Panc1 (cell line): ENCODE measurements around the gene TMOD2. TPM values are rescaled to one million over a fixed set of nuclear protein-coding genes. Genes with fewer than 3 reads are reported as not detected.

Source experiments
- ATAC-seq: fragments of 200-7000 bp; cut with Tn5 transposase; 2 replicates; pipeline ENCODE4 v1.9.1; 2020; ENCODE audit warnings: mild to moderate bottlenecking, moderate library complexity
- BruUV-seq: library from RNA; stranded (reverse); fragments of 400-500 nt; replicated peaks from 2 replicates; lab custom pipeline; 2021; lab: Mats Ljungman, UMichigan
- CTCF ChIA-PET: fragments of 300-600 bp; sonication (Branson Sonifier 250); formaldehyde crosslinking; loops from one replicate; lab custom pipeline; 2022; ENCODE audit warnings: antibody characterized with exemption; lab: Charles Lee
- POLR2A ChIA-PET: fragments of 300-600 bp; sonication (Branson Sonifier 250); formaldehyde crosslinking; loops from one replicate; lab custom pipeline; 2022; ENCODE audit warnings: antibody characterized with exemption; lab: Charles Lee
- DNase-seq: peaks from one replicate; pipeline ENCODE4 v3.0.0-alpha.2; 2010; ENCODE audit warnings: low read depth, low spot score
- H3K27ac ChIP-seq: 2 replicates; pipeline ENCODE4 v1.5.1; 2011; ENCODE audit warnings: mild to moderate bottlenecking, low read length, inconsistent platforms
- H3K27me3 ChIP-seq: fragments of 200-500 bp; sonication (Bioruptor generic); 2 replicates; pipeline ENCODE4 v1.6.0; 2014; ENCODE audit warnings: low read length, inconsistent platforms; ENCODE audit not compliant: control insufficient read depth, insufficient read depth
- H3K36me3 ChIP-seq: fragments of 200-500 bp; sonication (Bioruptor generic); 2 replicates; pipeline ENCODE4 v1.5.1; 2014; ENCODE audit warnings: inconsistent platforms, mild to moderate bottlenecking, low read length, moderate library complexity; ENCODE audit not compliant: control insufficient read depth, insufficient read depth
- H3K4me1 ChIP-seq: 2 replicates; pipeline ENCODE4 v1.5.1; 2011; ENCODE audit warnings: inconsistent platforms, mild to moderate bottlenecking, low read length, moderate library complexity; ENCODE audit not compliant: control insufficient read depth, insufficient read depth
- H3K4me3 ChIP-seq, 2 experiments: 2 replicates each; pipeline ENCODE4 v1.5.1; 2011 to 2012; ENCODE audit warnings: low read depth in 2 of 2, low read length in 2 of 2, mild to moderate bottlenecking in 2 of 2, inconsistent platforms in 1 of 2, moderate library complexity in 1 of 2
- H3K9me3 ChIP-seq: fragments of 200-500 bp; sonication (Bioruptor generic); 2 replicates; pipeline ENCODE4 v1.5.1; 2014; ENCODE audit warnings: low read depth, mild to moderate bottlenecking, inconsistent platforms, low read length, moderate library complexity; ENCODE audit not compliant: control insufficient read depth, insufficient read depth
- POLR2AphosphoS5 ChIP-seq: IDR thresholded peaks from 2 replicates; pipeline ENCODE4 v1.6.1; 2012; ENCODE audit warnings: mild to moderate bottlenecking, low read depth, low read length, moderate library complexity
- SIN3A ChIP-seq: IDR thresholded peaks from 2 replicates; pipeline ENCODE4 v1.6.1; 2012; ENCODE audit warnings: low read depth, mild to moderate bottlenecking, low read length, moderate library complexity, borderline replicate concordance; ENCODE audit not compliant: insufficient read depth
- TCF7L2 ChIP-seq: IDR thresholded peaks from 2 replicates; pipeline ENCODE4 v1.6.1; 2011; ENCODE audit warnings: mild to moderate bottlenecking, low read depth, low read length, inconsistent platforms
- in situ Hi-C: cut with HindIII; loops from 2 replicates; pipeline ENCODE4 v1.10.0; 2016; ENCODE audit warnings: low sequenced_read_pairs, low pct_unique_long_range_greater_than_20kb
- intact Hi-C: fragments of 100-400 bp; cut with micrococcal nuclease; formaldehyde crosslinking; loops from one replicate; pipeline ENCODE4 v1.10.0; 2022; ENCODE audit not compliant: unreplicated experiment
- total RNA-seq: library from RNA; stranded (reverse); gene quantifications from one replicate; pipeline ENCODE4 v1.2.1, GENCODE V29; 2021; ENCODE audit not compliant: unreplicated experiment
- TF ChIP-seq, protein P1 (sequence below): fragments of 450-650 bp; IDR thresholded peaks from 2 replicates; pipeline ENCODE4 v1.5.1; 2017; ENCODE audit warnings: mild to moderate bottlenecking
- TF ChIP-seq, protein P2 (sequence below), 2 experiments: IDR thresholded peaks; 2 replicates each; pipeline ENCODE4 v1.6.1; 2011 to 2012; ENCODE audit warnings: low read depth in 2 of 2, control low read depth in 1 of 2, low read length in 1 of 2, mild to moderate bottlenecking in 1 of 2, moderate library complexity in 1 of 2; ENCODE audit not compliant: insufficient read depth in 1 of 2

Gene TMOD2
- total RNA-seq, 1 experiment from 2014 or later, result 1.7 TPM

DNA sequence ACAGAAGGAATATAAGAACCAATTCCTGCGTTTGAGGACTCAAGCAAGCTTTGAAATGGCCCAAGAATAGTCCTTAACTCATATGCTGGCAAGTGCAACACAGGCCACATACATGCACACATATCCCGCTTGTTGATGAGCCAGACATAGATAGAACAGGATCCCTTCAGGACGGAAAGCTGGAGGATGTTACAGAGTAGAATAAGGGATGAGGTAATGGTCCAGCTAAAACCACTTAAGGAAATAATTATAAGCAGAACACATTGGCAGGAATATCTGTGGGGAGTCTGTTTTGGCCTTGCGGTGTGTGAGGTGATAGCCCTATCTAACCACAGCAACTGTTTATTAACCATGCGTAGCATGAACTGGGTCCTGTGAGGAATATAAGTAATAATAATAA lies 45.1 kb upstream of the TMOD2 start:
- Histone ChIP-seq H3K9me3 (no peaks in the 10 kb centered on the region), H3K36me3 (no peaks in the 10 kb centered on the region), H3K4me1 (no peaks in the 10 kb centered on the region), H3K4me3 (no peak overlapping the region), H3K27ac (no peak overlapping the region), H3K27me3 (peaks cover 8% of the 10 kb centered on the region; the same call in 1 of the 2 replicates)
- TF ChIP-seq, protein P1, sequence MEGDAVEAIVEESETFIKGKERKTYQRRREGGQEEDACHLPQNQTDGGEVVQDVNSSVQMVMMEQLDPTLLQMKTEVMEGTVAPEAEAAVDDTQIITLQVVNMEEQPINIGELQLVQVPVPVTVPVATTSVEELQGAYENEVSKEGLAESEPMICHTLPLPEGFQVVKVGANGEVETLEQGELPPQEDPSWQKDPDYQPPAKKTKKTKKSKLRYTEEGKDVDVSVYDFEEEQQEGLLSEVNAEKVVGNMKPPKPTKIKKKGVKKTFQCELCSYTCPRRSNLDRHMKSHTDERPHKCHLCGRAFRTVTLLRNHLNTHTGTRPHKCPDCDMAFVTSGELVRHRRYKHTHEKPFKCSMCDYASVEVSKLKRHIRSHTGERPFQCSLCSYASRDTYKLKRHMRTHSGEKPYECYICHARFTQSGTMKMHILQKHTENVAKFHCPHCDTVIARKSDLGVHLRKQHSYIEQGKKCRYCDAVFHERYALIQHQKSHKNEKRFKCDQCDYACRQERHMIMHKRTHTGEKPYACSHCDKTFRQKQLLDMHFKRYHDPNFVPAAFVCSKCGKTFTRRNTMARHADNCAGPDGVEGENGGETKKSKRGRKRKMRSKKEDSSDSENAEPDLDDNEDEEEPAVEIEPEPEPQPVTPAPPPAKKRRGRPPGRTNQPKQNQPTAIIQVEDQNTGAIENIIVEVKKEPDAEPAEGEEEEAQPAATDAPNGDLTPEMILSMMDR, result no peak
- TF ChIP-seq TCF7L2 (no peak), SIN3A (no peak), POLR2AphosphoS5 (no peak)
- POLR2A ChIA-PET, result no interaction called here
- BruUV-seq, result no TSS peak
- intact Hi-C loops (no loop called here), in situ Hi-C loops (no loop called here)
- no peak for ATAC-seq
- DNase-seq, result no peak
- CTCF ChIA-PET, result interaction anchor here (0.5 to 1.8 kb wide), 2 partner anchors 70 to 257 kb away, joined by 5 to 6 read pairs; no protein-coding TSS in a partner anchor

DNA sequence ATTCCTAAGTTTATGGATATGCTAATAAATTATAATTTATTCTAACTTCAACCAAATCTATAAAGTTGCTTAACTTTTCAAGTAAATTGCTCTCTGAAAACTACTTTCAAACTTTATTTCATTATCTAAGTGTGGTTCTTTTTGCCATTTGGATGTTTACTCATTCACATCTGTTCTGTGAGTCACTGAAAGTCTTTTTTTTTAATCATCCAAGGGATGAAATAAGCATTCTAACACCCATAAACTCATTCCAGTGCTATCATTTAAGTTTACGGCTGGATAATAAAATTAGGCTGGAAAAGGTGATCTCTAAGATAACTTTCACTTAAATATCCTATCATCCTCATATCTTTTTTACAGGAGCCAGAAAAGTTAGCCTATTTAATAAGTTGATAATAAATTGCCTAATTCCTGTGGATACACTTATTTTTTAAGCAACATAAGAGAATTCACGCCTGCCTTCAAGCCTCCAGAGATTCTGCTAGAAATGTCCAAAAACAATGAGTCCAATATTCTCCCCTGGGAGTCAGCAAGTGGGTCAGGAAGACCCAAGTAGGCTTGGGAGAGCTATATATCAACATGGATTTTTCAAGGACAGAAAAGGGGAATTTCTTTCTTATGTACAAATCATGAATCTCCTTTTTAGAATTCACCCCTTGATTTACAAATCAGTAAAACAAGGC lies 44.3 kb upstream of the TMOD2 start:
- in situ Hi-C loops, result no loop called here
- no peaks in the 10 kb centered on the region for H3K9me3 ChIP-seq
- H3K27me3 ChIP-seq, result peaks cover 8% of the 10 kb centered on the region; the same call in 1 of the 2 replicates
- no peak for DNase-seq
- CTCF ChIA-PET, result interaction anchor here (1.8 kb wide), 1 partner anchor 69 kb away, joined by 5 read pairs; no protein-coding TSS in a partner anchor
- H3K36me3 ChIP-seq, result no peaks in the 10 kb centered on the region
- H3K4me1 ChIP-seq, result no peaks in the 10 kb centered on the region
- intact Hi-C loops, result no loop called here
- H3K4me3 ChIP-seq, result no peak overlapping the region
- TF ChIP-seq POLR2AphosphoS5 (no peak), TCF7L2 (no peak)
- TF ChIP-seq, protein P2, sequence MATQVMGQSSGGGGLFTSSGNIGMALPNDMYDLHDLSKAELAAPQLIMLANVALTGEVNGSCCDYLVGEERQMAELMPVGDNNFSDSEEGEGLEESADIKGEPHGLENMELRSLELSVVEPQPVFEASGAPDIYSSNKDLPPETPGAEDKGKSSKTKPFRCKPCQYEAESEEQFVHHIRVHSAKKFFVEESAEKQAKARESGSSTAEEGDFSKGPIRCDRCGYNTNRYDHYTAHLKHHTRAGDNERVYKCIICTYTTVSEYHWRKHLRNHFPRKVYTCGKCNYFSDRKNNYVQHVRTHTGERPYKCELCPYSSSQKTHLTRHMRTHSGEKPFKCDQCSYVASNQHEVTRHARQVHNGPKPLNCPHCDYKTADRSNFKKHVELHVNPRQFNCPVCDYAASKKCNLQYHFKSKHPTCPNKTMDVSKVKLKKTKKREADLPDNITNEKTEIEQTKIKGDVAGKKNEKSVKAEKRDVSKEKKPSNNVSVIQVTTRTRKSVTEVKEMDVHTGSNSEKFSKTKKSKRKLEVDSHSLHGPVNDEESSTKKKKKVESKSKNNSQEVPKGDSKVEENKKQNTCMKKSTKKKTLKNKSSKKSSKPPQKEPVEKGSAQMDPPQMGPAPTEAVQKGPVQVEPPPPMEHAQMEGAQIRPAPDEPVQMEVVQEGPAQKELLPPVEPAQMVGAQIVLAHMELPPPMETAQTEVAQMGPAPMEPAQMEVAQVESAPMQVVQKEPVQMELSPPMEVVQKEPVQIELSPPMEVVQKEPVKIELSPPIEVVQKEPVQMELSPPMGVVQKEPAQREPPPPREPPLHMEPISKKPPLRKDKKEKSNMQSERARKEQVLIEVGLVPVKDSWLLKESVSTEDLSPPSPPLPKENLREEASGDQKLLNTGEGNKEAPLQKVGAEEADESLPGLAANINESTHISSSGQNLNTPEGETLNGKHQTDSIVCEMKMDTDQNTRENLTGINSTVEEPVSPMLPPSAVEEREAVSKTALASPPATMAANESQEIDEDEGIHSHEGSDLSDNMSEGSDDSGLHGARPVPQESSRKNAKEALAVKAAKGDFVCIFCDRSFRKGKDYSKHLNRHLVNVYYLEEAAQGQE (IDR thresholded peaks at IDR 0.05; ENCODE audit: insufficient read depth in 1 of 2, low read depth in 2 of 2, low read length in 1 of 2), result no peak
- POLR2A ChIA-PET, result no interaction called here
- H3K27ac ChIP-seq, result no peak overlapping the region; the same call in 1 of the 2 replicates
- ATAC-seq, result no peak
- BruUV-seq, result no TSS peak

DNA sequence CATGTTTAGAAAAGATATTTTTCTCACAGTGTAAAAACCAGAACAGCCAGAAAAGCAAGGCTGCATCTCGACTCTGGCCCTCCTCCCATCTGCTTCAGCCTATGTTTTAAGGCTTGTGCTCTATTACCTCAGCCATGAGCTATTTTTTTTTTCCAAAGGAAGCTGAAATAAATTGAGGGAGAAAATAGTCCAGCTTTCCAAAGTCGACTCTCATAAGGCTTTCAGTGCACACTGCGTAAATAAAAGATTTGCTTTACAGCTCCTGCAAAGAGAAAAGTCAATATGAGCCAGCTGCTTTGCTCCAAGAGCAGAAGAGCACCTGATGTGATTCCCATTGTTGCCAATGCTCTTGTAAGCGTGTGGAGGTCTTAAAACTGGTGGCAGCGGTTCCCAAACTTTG lies 43.4 kb upstream of the TMOD2 start:
- H3K9me3 ChIP-seq, result no peaks in the 10 kb centered on the region
- ChIA-PET CTCF (interaction anchor here (0.7 kb wide), 1 partner anchor 86 kb away, joined by 3 read pairs; no protein-coding TSS in a partner anchor), POLR2A (no interaction called here)
- intact Hi-C loops, result no loop called here
- DNase-seq (no peak), ATAC-seq (peak; percentile 60; the same call in 1 of the 2 replicates)
- H3K4me3 ChIP-seq, result peak overlapping the region; percentile 39 to 61
- in situ Hi-C loops, result no loop called here
- peaks cover 5% of the 10 kb centered on the region; the same call in 1 of the 2 replicates for H3K27me3 ChIP-seq
- peak overlapping the region; percentile 57; the same call in 1 of the 2 replicates for H3K27ac ChIP-seq
- no peak for TF ChIP-seq POLR2AphosphoS5
- no TSS peak for BruUV-seq
- no peaks in the 10 kb centered on the region for H3K36me3 ChIP-seq
- no peaks in the 10 kb centered on the region for H3K4me1 ChIP-seq
